Skeletal muscle cell (primary cell): ENCODE results near the gene BCAS3.
A peak's percentile ranks its signal among the peaks of the same experiment; 100 is the strongest.

Experiments
- DNase-seq: peaks from one replicate; pipeline ENCODE4 v3.0.0-alpha.2; 2010; ENCODE audit warnings: low read depth
- H3K4me3 ChIP-seq: 2 replicates; pipeline ENCODE4 v1.5.1; 2011; ENCODE audit warnings: low read depth, mild to moderate bottlenecking, control low read depth, low read length, moderate library complexity

Gene BCAS3

GRCh38 chr17:61387511-61388305 is 710.1 kb downstream of the BCAS3 start:
- H3K4me3 ChIP-seq, result no peak overlapping the region
- DNase-seq, result no peak

GRCh38 chr17:61388561-61389356 is 711.1 kb downstream of the BCAS3 start:
- DNase-seq, result no peak
- H3K4me3 ChIP-seq, result no peak overlapping the region

- H3K4me3 ChIP-seq, result no peak overlapping the region
- DNase-seq, result no peak
Measured at GRCh38 chr17:61389670-61390478, 712.2 kb downstream of the BCAS3 start.

- H3K4me3 ChIP-seq, result no peak overlapping the region
Measured at GRCh38 chr17:61390479-61390791, 712.8 kb downstream of the BCAS3 start.

GRCh38 chr17:61391595-61392291 is 714.1 kb downstream of the BCAS3 start:
- no peak overlapping the region for H3K4me3 ChIP-seq
- DNase-seq, result no peak

More at GRCh38 chr17:61390479-61390791, 712.8 kb downstream of the BCAS3 start:
- no peak for DNase-seq

- no peak overlapping the region for H3K4me3 ChIP-seq
- DNase-seq, result no peak
Measured at GRCh38 chr17:61392679-61393078, 715.0 kb downstream of the BCAS3 start.

GRCh38 chr17:61393550-61393903 is 715.9 kb downstream of the BCAS3 start:
- H3K4me3 ChIP-seq, result no peak overlapping the region
- no peak for DNase-seq

- no peak overlapping the region for H3K4me3 ChIP-seq
- DNase-seq, result no peak
Measured at GRCh38 chr17:61393904-61394629, 716.4 kb downstream of the BCAS3 start.

- H3K4me3 ChIP-seq, result no peak overlapping the region
- no peak for DNase-seq
Measured at GRCh38 chr17:61394630-61395408, 717.2 kb downstream of the BCAS3 start.

GRCh38 chr17:61395409-61395982 is 717.8 kb downstream of the BCAS3 start:
- no peak overlapping the region for H3K4me3 ChIP-seq
- no peak for DNase-seq

GRCh38 chr17:61395983-61396585 is 718.4 kb downstream of the BCAS3 start:
- H3K4me3 ChIP-seq, result peak overlapping the region; percentile 34
- no peak for DNase-seq

GRCh38 chr17:61396586-61397085 is 719.0 kb downstream of the BCAS3 start:
- peak overlapping the region; percentile 34 for H3K4me3 ChIP-seq
- no peak for DNase-seq

GRCh38 chr17:61397086-61397842 is 719.6 kb downstream of the BCAS3 start:
- DNase-seq, result no peak
- peak overlapping the region; percentile 75 for H3K4me3 ChIP-seq

- H3K4me3 ChIP-seq, result peak overlapping the region; percentile 75
Measured at GRCh38 chr17:61398721-61399130, 721.1 kb downstream of the BCAS3 start.

GRCh38 chr17:61399131-61400065 is 721.7 kb downstream of the BCAS3 start, which contains the start of gene TBX2:
Gene TBX2 (plus strand): TSS chr17:61399843. CDS start chr17:61400177, 334 bp downstream.
- peak; percentile 91 for DNase-seq
- H3K4me3 ChIP-seq, result peak within 1 kb of the TSS; percentile 75

More at GRCh38 chr17:61398721-61399130, 721.1 kb downstream of the BCAS3 start:
- no peak for DNase-seq
